Measurements from ENCODE around the gene PRR22.
"Not testable (repeated sequence)": the region's sequence is repeated elsewhere in the genome, so short reads cannot be mapped to it uniquely, and the experiment has no call there.

- not testable (repeated sequence) for TF ChIP-seq CTCF, POLR2A (IDR thresholded peaks at IDR 0.05)
Measured at GRCh38 chr19:5780916-5781315, 3.6 kb downstream of the PRR22 start.
